Measurements from ENCODE around the gene TSTD1.
"Not testable (repeated sequence)": the region's sequence is repeated elsewhere in the genome, so short reads cannot be mapped to it uniquely, and the experiment has no call there.

- TF ChIP-seq, protein P1, sequence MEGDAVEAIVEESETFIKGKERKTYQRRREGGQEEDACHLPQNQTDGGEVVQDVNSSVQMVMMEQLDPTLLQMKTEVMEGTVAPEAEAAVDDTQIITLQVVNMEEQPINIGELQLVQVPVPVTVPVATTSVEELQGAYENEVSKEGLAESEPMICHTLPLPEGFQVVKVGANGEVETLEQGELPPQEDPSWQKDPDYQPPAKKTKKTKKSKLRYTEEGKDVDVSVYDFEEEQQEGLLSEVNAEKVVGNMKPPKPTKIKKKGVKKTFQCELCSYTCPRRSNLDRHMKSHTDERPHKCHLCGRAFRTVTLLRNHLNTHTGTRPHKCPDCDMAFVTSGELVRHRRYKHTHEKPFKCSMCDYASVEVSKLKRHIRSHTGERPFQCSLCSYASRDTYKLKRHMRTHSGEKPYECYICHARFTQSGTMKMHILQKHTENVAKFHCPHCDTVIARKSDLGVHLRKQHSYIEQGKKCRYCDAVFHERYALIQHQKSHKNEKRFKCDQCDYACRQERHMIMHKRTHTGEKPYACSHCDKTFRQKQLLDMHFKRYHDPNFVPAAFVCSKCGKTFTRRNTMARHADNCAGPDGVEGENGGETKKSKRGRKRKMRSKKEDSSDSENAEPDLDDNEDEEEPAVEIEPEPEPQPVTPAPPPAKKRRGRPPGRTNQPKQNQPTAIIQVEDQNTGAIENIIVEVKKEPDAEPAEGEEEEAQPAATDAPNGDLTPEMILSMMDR (conservative IDR thresholded peaks at IDR 0.05; ENCODE audit: low read depth in 2 of 2) = not testable (repeated sequence)
- TF ChIP-seq EZH2phosphoT487 (IDR thresholded peaks at IDR 0.05; ENCODE audit: unreplicated experiment); POLR2AphosphoS5 (IDR thresholded peaks at IDR 0.05; ENCODE audit: low read depth); EZH2 (IDR thresholded peaks at IDR 0.05; ENCODE audit: low read depth, unreplicated experiment); NANOG (IDR thresholded peaks at IDR 0.05; ENCODE audit: borderline replicate concordance); CREB1 (CRISPR knock-in tag; IDR thresholded peaks at IDR 0.05; ENCODE audit: low read depth); STAT1 (IDR thresholded peaks at IDR 0.05; ENCODE audit: unreplicated experiment); ETS1 (IDR thresholded peaks at IDR 0.05): not testable (repeated sequence)
- TF ChIP-seq, protein P2, sequence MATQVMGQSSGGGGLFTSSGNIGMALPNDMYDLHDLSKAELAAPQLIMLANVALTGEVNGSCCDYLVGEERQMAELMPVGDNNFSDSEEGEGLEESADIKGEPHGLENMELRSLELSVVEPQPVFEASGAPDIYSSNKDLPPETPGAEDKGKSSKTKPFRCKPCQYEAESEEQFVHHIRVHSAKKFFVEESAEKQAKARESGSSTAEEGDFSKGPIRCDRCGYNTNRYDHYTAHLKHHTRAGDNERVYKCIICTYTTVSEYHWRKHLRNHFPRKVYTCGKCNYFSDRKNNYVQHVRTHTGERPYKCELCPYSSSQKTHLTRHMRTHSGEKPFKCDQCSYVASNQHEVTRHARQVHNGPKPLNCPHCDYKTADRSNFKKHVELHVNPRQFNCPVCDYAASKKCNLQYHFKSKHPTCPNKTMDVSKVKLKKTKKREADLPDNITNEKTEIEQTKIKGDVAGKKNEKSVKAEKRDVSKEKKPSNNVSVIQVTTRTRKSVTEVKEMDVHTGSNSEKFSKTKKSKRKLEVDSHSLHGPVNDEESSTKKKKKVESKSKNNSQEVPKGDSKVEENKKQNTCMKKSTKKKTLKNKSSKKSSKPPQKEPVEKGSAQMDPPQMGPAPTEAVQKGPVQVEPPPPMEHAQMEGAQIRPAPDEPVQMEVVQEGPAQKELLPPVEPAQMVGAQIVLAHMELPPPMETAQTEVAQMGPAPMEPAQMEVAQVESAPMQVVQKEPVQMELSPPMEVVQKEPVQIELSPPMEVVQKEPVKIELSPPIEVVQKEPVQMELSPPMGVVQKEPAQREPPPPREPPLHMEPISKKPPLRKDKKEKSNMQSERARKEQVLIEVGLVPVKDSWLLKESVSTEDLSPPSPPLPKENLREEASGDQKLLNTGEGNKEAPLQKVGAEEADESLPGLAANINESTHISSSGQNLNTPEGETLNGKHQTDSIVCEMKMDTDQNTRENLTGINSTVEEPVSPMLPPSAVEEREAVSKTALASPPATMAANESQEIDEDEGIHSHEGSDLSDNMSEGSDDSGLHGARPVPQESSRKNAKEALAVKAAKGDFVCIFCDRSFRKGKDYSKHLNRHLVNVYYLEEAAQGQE (IDR thresholded peaks at IDR 0.05; ENCODE audit: unreplicated experiment) = not testable (repeated sequence)
Measured at GRCh38 chr1:161017181-161017580, 21.6 kb downstream of the TSTD1 start.
